ENCODE measurements around the gene ATP12A.

Gene ATP12A

DNA sequence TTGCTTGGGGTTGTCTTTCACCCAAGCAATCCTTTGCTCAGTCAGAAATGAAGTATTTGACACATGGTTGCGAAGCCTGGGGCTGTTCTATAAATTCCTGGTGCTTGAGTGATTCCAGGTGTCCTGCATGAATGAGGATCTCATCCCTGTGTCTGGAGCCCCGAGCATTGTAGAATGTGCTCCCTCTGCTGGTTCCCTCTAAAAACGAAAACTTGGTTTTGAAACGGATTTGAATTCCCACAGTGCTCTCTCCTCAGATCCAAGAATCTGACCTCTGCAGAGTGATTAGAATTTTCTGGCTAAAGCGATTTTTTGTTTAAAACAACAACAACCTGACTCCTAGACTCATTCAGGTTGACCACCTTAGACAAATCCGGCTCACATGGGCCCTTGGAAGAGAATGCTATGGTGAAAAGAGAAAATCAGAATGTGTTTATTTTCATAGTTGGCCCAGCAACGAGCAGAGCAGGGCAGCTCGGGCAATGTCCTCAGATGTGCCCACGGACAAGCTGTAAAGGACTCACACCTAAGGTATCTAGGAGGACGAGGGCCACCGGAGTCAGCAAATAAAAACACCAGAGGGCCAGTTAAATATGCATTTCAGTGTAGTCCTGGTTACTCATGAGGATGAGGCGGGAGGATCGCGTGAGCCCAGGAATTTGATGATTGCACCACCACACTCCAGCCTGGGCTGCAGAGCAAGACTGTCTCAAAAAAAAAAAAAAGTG, 8.7 kb upstream of the ATP12A start:
- H3K14ac ChIP-seq (ENCODE audit: low read length), result no peak overlapping the region
- no peaks in the 10 kb centered on the region for H3K36me3 ChIP-seq (replicated peaks in 1 of 2; ENCODE audit: control insufficient read depth in 2 of 2, insufficient read depth in 2 of 2, low read length in 2 of 2)
- H4K91ac ChIP-seq (ENCODE audit: low read depth, low read length, poor library complexity), result no peak overlapping the region
- no peak overlapping the region for H2BK120ac ChIP-seq (ENCODE audit: low read depth, low read length)
- no peaks in the 10 kb centered on the region for H3K9me3 ChIP-seq (replicated peaks in 1 of 2; ENCODE audit: control insufficient read depth in 2 of 2, insufficient read depth in 1 of 2, low read depth in 1 of 2, low read length in 2 of 2)
- H3K9ac ChIP-seq (ENCODE audit: low read depth, low read length, poor library complexity), result no peak overlapping the region
- peaks cover 0 to 4% of the 10 kb centered on the region in 2 donors for H3K4me1 ChIP-seq (ENCODE audit: control insufficient read depth in 2 of 2, insufficient read depth in 1 of 2, low read depth in 1 of 2, low read length in 2 of 2)
- no peak overlapping the region for H3K4me3 ChIP-seq (ENCODE audit: low read length in 2 of 2)
- peak; percentile 48 for DNase-seq (ENCODE audit: low spot score)
- peak overlapping the region; percentile 45 for H2AFZ ChIP-seq (ENCODE audit: low read length)
- H4K8ac ChIP-seq (ENCODE audit: low read depth, low read length), result no peak overlapping the region
- no peak overlapping the region for H3K18ac ChIP-seq (ENCODE audit: low read length)
- H2BK15ac ChIP-seq (ENCODE audit: low read length), result no peak overlapping the region
- H2BK12ac ChIP-seq (ENCODE audit: low read length), result no peak overlapping the region
- no peak overlapping the region for H3K27ac ChIP-seq (replicated peaks; ENCODE audit: low read length)
- no peak overlapping the region for H3K4ac ChIP-seq (ENCODE audit: low read length)
- H3K4me2 ChIP-seq (ENCODE audit: insufficient read depth, low read length, poor library complexity, severe bottlenecking), result no peak overlapping the region
- no peak overlapping the region for H3K23ac ChIP-seq (ENCODE audit: low read depth, low read length, poor library complexity)
- H2AK5ac ChIP-seq (ENCODE audit: low read depth, low read length), result no peak overlapping the region
- H3K27me3 ChIP-seq (ENCODE audit: control insufficient read depth in 3 of 3, insufficient read depth in 3 of 3, low read depth in 1 of 3, low read length in 3 of 3), result peaks cover 0 to 25% (median 0%) of the 10 kb centered on the region in 3 experiments
- H2BK5ac ChIP-seq (ENCODE audit: low read length), result no peak overlapping the region
- H3K79me1 ChIP-seq (ENCODE audit: low read depth, low read length), result no peaks in the 10 kb centered on the region
- no CpG with 5 or more reads among the region's 14 CpGs for WGBS, 2 donors (ENCODE audit: extremely low coverage in 2 of 2, insufficient read length in 2 of 2, insufficient replicate concordance in 1 of 2)

DNA sequence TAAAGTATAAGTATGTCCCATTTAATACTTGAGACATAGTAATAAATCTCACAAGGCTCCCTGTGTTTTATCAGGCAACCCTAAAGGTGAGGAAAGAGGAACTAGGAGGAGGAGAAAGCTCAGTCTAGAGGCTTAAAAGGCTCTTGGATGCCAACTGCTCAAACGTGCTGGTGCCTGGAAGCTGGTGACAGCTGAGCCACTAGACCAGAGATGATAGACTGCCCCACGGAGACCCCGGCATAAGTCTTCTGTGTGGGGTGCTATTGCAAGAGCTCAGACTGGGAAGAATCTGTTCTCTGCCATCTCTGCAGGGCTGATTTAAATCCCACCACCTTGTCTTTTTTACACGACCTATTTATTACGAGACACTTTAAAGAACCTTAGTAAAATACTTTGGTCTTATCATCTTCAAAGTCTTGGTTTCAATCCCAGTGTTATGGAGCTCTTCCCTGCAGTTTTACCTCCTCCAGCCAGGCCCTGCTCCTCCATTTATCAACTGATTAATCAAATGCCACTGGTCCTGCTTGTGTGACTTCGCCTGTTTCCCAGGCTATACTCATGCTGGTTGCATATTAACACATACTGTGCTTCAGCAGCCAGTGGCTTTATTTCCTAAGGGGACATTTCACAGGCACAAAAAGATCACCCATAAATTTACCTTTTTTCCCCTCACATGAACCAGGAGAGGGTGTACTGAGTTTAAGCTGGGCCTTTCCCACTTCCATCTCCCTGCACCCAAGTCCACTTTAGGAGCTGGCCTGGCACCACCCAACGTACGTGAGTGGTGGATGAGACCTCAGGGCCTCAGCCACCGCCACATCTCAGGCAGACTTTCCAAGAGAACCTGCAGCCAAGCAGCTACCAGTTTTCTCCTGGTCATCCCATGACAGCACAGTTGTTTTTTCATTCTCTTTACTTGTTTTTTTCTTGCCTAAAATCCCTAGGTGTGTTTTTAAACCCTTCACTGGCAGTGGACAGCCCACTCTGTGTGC, 7.8 kb upstream of the ATP12A start:
- Histone ChIP-seq H3K36me3 (replicated peaks in 1 of 2; ENCODE audit: control insufficient read depth in 2 of 2, insufficient read depth in 2 of 2, low read length in 2 of 2) (no peaks in the 10 kb centered on the region), H3K4me1 (ENCODE audit: control insufficient read depth in 2 of 2, insufficient read depth in 1 of 2, low read depth in 1 of 2, low read length in 2 of 2) (peaks cover 0 to 4% of the 10 kb centered on the region in 2 donors), H2BK15ac (ENCODE audit: low read length) (no peak overlapping the region), H2AFZ (ENCODE audit: low read length) (no peak overlapping the region), H3K27me3 (ENCODE audit: control insufficient read depth in 3 of 3, insufficient read depth in 3 of 3, low read depth in 1 of 3, low read length in 3 of 3) (peaks cover 0 to 33% (median 0%) of the 10 kb centered on the region in 3 experiments), H3K14ac (ENCODE audit: low read length) (no peak overlapping the region), H3K4me3 (ENCODE audit: low read length in 2 of 2) (no peak overlapping the region), H2AK5ac (ENCODE audit: low read depth, low read length) (no peak overlapping the region), H2BK120ac (ENCODE audit: low read depth, low read length) (no peak overlapping the region), H3K9me3 (replicated peaks in 1 of 2; ENCODE audit: control insufficient read depth in 2 of 2, insufficient read depth in 1 of 2, low read depth in 1 of 2, low read length in 2 of 2) (no peaks in the 10 kb centered on the region), H4K91ac (ENCODE audit: low read depth, low read length, poor library complexity) (no peak overlapping the region), H3K4ac (ENCODE audit: low read length) (no peak overlapping the region), H3K9ac (ENCODE audit: low read depth, low read length, poor library complexity) (no peak overlapping the region), H3K27ac (replicated peaks; ENCODE audit: low read length) (no peak overlapping the region), H2BK5ac (ENCODE audit: low read length) (no peak overlapping the region), H3K18ac (ENCODE audit: low read length) (no peak overlapping the region), H3K79me1 (ENCODE audit: low read depth, low read length) (no peaks in the 10 kb centered on the region), H4K8ac (ENCODE audit: low read depth, low read length) (no peak overlapping the region), H3K4me2 (ENCODE audit: insufficient read depth, low read length, poor library complexity, severe bottlenecking) (no peak overlapping the region), H2BK12ac (ENCODE audit: low read length) (no peak overlapping the region), H3K23ac (ENCODE audit: low read depth, low read length, poor library complexity) (no peak overlapping the region)
- DNase-seq (ENCODE audit: low spot score), result no peak
- no CpG with 5 or more reads among the region's 9 CpGs for WGBS, 2 donors (ENCODE audit: extremely low coverage in 2 of 2, insufficient read length in 2 of 2, insufficient replicate concordance in 1 of 2)

GRCh38 chr13:24675806-24676570, 4.2 kb upstream of the ATP12A start:
- WGBS, 2 donors (ENCODE audit: extremely low coverage in 2 of 2, insufficient read length in 2 of 2, insufficient replicate concordance in 1 of 2), result no CpG with 5 or more reads among the region's 16 CpGs
- no peaks in the 10 kb centered on the region for H3K79me1 ChIP-seq (ENCODE audit: low read depth, low read length)
- no peak overlapping the region for H3K4ac ChIP-seq (ENCODE audit: low read length)
- no peak overlapping the region for H3K23ac ChIP-seq (ENCODE audit: low read depth, low read length, poor library complexity)
- no peak overlapping the region for H2BK5ac ChIP-seq (ENCODE audit: low read length)
- peak overlapping the region; percentile 9 for H2AFZ ChIP-seq (ENCODE audit: low read length)
- no peak overlapping the region for H3K27ac ChIP-seq (replicated peaks; ENCODE audit: low read length)
- H3K4me2 ChIP-seq (ENCODE audit: insufficient read depth, low read length, poor library complexity, severe bottlenecking), result no peak overlapping the region
- H2BK15ac ChIP-seq (ENCODE audit: low read length), result no peak overlapping the region
- no peak overlapping the region for H2AK5ac ChIP-seq (ENCODE audit: low read depth, low read length)
- H2BK12ac ChIP-seq (ENCODE audit: low read length), result no peak overlapping the region
- peaks cover 0 to 3% of the 10 kb centered on the region in 2 donors for H3K4me1 ChIP-seq (ENCODE audit: control insufficient read depth in 2 of 2, insufficient read depth in 1 of 2, low read depth in 1 of 2, low read length in 2 of 2)
- no peak overlapping the region for H2BK120ac ChIP-seq (ENCODE audit: low read depth, low read length)
- H3K14ac ChIP-seq (ENCODE audit: low read length), result no peak overlapping the region
- no peaks in the 10 kb centered on the region for H3K36me3 ChIP-seq (replicated peaks in 1 of 2; ENCODE audit: control insufficient read depth in 2 of 2, insufficient read depth in 2 of 2, low read length in 2 of 2)
- DNase-seq (ENCODE audit: low spot score), result no peak
- H3K9me3 ChIP-seq (replicated peaks in 1 of 2; ENCODE audit: control insufficient read depth in 2 of 2, insufficient read depth in 1 of 2, low read depth in 1 of 2, low read length in 2 of 2), result no peaks in the 10 kb centered on the region
- no peak overlapping the region for H4K91ac ChIP-seq (ENCODE audit: low read depth, low read length, poor library complexity)
- H3K27me3 ChIP-seq (ENCODE audit: control insufficient read depth in 3 of 3, insufficient read depth in 3 of 3, low read depth in 1 of 3, low read length in 3 of 3), result peaks cover 2 to 65% (median 19%) of the 10 kb centered on the region in 3 experiments
- H3K4me3 ChIP-seq (ENCODE audit: low read length in 2 of 2), result no peak overlapping the region
- no peak overlapping the region for H3K9ac ChIP-seq (ENCODE audit: low read depth, low read length, poor library complexity)
- peak overlapping the region; percentile 87 for H3K18ac ChIP-seq (ENCODE audit: low read length)
- H4K8ac ChIP-seq (ENCODE audit: low read depth, low read length), result no peak overlapping the region
